HG03025 (cell line): ENCODE data around the gene CRCP.
"Not testable (repeated sequence)": the region's sequence is repeated elsewhere in the genome, so short reads cannot be mapped to it uniquely, and the experiment has no call there.

Experiments
- ATAC-seq: cut with Tn5 transposase; IDR thresholded peaks from one replicate; pipeline ENCODE4 v1.9.1; 2021; ENCODE audit warnings: mild to moderate bottlenecking, moderate library complexity; ENCODE audit not compliant: unreplicated experiment, low FRiP score

The CRCP gene

GRCh38 chr7:66114743-66115649 is at the start of gene CRCP:
Gene CRCP, plus strand, starts transcription at chr7:66114847. Its CDS starts 116 bp downstream, at chr7:66114963.
- ATAC-seq, result peak; percentile 90

- ATAC-seq, result no peak
Measured at GRCh38 chr7:66069732-66070131, 44.9 kb upstream of the CRCP start.

- ATAC-seq, result no peak
Measured at GRCh38 chr7:66070222-66070621, 44.4 kb upstream of the CRCP start.

GRCh38 chr7:66072208-66072607 is 42.4 kb upstream of the CRCP start:
- ATAC-seq, result not testable (repeated sequence)

- peak; percentile 97 for ATAC-seq
Measured at GRCh38 chr7:66075590-66076461, 38.8 kb upstream of the CRCP start, which contains the start of gene ASL. Gene ASL, plus strand, starts transcription at chr7:66075819. Its CDS starts 263 bp downstream, at chr7:66076082.

GRCh38 chr7:66076462-66077329 is 38.0 kb upstream of the CRCP start:
- ATAC-seq, result no peak

- ATAC-seq, result no peak
Measured at GRCh38 chr7:66078067-66078466, 36.6 kb upstream of the CRCP start.

GRCh38 chr7:66082083-66082482 is 32.6 kb upstream of the CRCP start:
- ATAC-seq, result no peak

GRCh38 chr7:66082886-66083415 is 31.7 kb upstream of the CRCP start:
- no peak for ATAC-seq

GRCh38 chr7:66083677-66084076 is 31.0 kb upstream of the CRCP start:
- no peak for ATAC-seq

GRCh38 chr7:66088861-66089838 is 25.5 kb upstream of the CRCP start:
- ATAC-seq, result no peak

GRCh38 chr7:66092654-66093053 is 22.0 kb upstream of the CRCP start:
- no peak for ATAC-seq

- no peak for ATAC-seq
Measured at GRCh38 chr7:66095010-66095409, 19.6 kb upstream of the CRCP start.

- ATAC-seq, result no peak
Measured at GRCh38 chr7:66099232-66099550, 15.5 kb upstream of the CRCP start.

- peak; percentile 82 for ATAC-seq
Measured at GRCh38 chr7:66099551-66100407, 14.9 kb upstream of the CRCP start.

- ATAC-seq, result no peak
Measured at GRCh38 chr7:66100408-66101050, 14.1 kb upstream of the CRCP start.

GRCh38 chr7:66102168-66102567 is 12.5 kb upstream of the CRCP start:
- ATAC-seq, result not testable (repeated sequence)

GRCh38 chr7:66103994-66104393 is 10.7 kb upstream of the CRCP start:
- ATAC-seq, result not testable (repeated sequence)
